H9 (cell line): Measurements from ENCODE around the gene CARM1. TPM values are rescaled to one million over a fixed set of nuclear protein-coding genes. Genes with fewer than 3 reads are reported as not detected.

Experiments
- DNase-seq: peaks from one replicate; pipeline ENCODE4 v3.0.0-alpha.2; 2017
- H2AFZ ChIP-seq: one replicate; pipeline ENCODE4 v1.6.1; 2013; ENCODE audit warnings: mild to moderate bottlenecking, low read length, control low read depth, moderate library complexity
- H2AK5ac ChIP-seq: 2 replicates; pipeline ENCODE4 v1.6.1; 2013; ENCODE audit warnings: low read length, control low read depth, mixed read lengths; ENCODE audit not compliant: insufficient read length
- H2BK120ac ChIP-seq: one replicate; pipeline ENCODE4 v1.6.1; 2013; ENCODE audit warnings: low read depth, mild to moderate bottlenecking, low read length, control low read depth, inconsistent platforms; ENCODE audit not compliant: poor library complexity, severe bottlenecking
- H2BK12ac ChIP-seq: 2 replicates; pipeline ENCODE4 v1.6.1; 2013; ENCODE audit warnings: low read length, control low read depth, mixed read lengths, low read depth; ENCODE audit not compliant: insufficient read length
- H2BK15ac ChIP-seq: 2 replicates; pipeline ENCODE4 v1.6.1; 2013; ENCODE audit warnings: low read depth, low read length, control low read depth
- H2BK20ac ChIP-seq: one replicate; pipeline ENCODE4 v1.6.1; 2013; ENCODE audit warnings: low read depth, mild to moderate bottlenecking, low read length, control low read depth, inconsistent platforms; ENCODE audit not compliant: poor library complexity, severe bottlenecking
- H2BK5ac ChIP-seq: 2 replicates; pipeline ENCODE4 v1.6.1; 2013; ENCODE audit warnings: low read length, control low read depth, mixed read lengths; ENCODE audit not compliant: insufficient read length
- H3K14ac ChIP-seq: 2 replicates; pipeline ENCODE4 v1.6.1; 2013; ENCODE audit warnings: low read length, control low read depth; ENCODE audit not compliant: insufficient read depth
- H3K18ac ChIP-seq: 2 replicates; pipeline ENCODE4 v1.6.1; 2013; ENCODE audit warnings: low read depth, mild to moderate bottlenecking, mixed read lengths, low read length, control low read depth; ENCODE audit not compliant: insufficient read length
- H3K23ac ChIP-seq: 2 replicates; pipeline ENCODE4 v1.6.1; 2013; ENCODE audit warnings: low read length, control low read depth, mixed read lengths, low read depth; ENCODE audit not compliant: insufficient read length
- H3K23me2 ChIP-seq: 2 replicates; pipeline ENCODE4 v1.6.1; 2013; ENCODE audit warnings: low read depth, mild to moderate bottlenecking, mixed read lengths, low read length, control low read depth; ENCODE audit not compliant: insufficient read length, poor library complexity, severe bottlenecking
- H3K27ac ChIP-seq: 2 replicates; pipeline ENCODE4 v1.5.1; 2013; ENCODE audit warnings: low read length, control low read depth, mixed read lengths, low read depth; ENCODE audit not compliant: insufficient read length
- H3K27me3 ChIP-seq: 2 replicates; pipeline ENCODE4 v1.6.1; 2013; ENCODE audit warnings: low read length, control low read depth, inconsistent platforms; ENCODE audit not compliant: insufficient read depth
- H3K4ac ChIP-seq: 2 replicates; pipeline ENCODE4 v1.6.1; 2013; ENCODE audit warnings: low read depth, mild to moderate bottlenecking, control low read depth, inconsistent platforms, low read length, moderate library complexity
- H3K4me1 ChIP-seq: 2 replicates; pipeline ENCODE4 v1.6.1; 2013; ENCODE audit warnings: low read length, control low read depth, inconsistent platforms; ENCODE audit not compliant: insufficient read depth
- H3K4me2 ChIP-seq: 2 replicates; pipeline ENCODE4 v1.6.1; 2013; ENCODE audit warnings: low read length, control low read depth, mixed read lengths; ENCODE audit not compliant: insufficient read length, insufficient read depth
- H3K56ac ChIP-seq: 2 replicates; pipeline ENCODE4 v1.6.1; 2013; ENCODE audit warnings: low read depth, mild to moderate bottlenecking, mixed read lengths, low read length, control low read depth; ENCODE audit not compliant: insufficient read length
- H3K79me1 ChIP-seq: 2 replicates; pipeline ENCODE4 v1.6.1; 2013; ENCODE audit warnings: low read depth, mild to moderate bottlenecking, moderate library complexity, low read length, control low read depth, inconsistent platforms; ENCODE audit not compliant: insufficient read depth, poor library complexity, severe bottlenecking
- H3K79me2 ChIP-seq: 2 replicates; pipeline ENCODE4 v1.6.1; 2013; ENCODE audit warnings: low read length, control low read depth, inconsistent platforms; ENCODE audit not compliant: insufficient read depth
- H3K9ac ChIP-seq: 2 replicates; pipeline ENCODE4 v1.6.1; 2013; ENCODE audit warnings: low read length, control low read depth, mixed read lengths; ENCODE audit not compliant: insufficient read length; ENCODE audit errors: extremely low read depth
- H3K9me3 ChIP-seq: one replicate; pipeline ENCODE4 v1.6.1; 2013; ENCODE audit warnings: low read depth, low read length, inconsistent platforms; ENCODE audit not compliant: control insufficient read depth
- H3T11ph ChIP-seq: one replicate; pipeline ENCODE4 v1.6.1; 2013; ENCODE audit warnings: mild to moderate bottlenecking, low read length, control low read depth, inconsistent platforms
- H4K20me1 ChIP-seq: one replicate; pipeline ENCODE4 v1.6.1; 2013; ENCODE audit not compliant: control insufficient read depth, insufficient read length, insufficient read depth
- H4K5ac ChIP-seq: 2 replicates; pipeline ENCODE4 v1.6.1; 2013; ENCODE audit warnings: low read depth, mild to moderate bottlenecking, mixed read lengths, low read length, control low read depth; ENCODE audit not compliant: insufficient read length
- H4K8ac ChIP-seq: replicated peaks from 2 replicates; pipeline ENCODE4 v1.6.1; 2013; ENCODE audit warnings: low read length, control low read depth, mixed read lengths, low read depth; ENCODE audit not compliant: insufficient read length
- H4K91ac ChIP-seq: 2 replicates; pipeline ENCODE4 v1.6.1; 2013; ENCODE audit warnings: low read depth, mild to moderate bottlenecking, moderate library complexity, mixed read lengths, low read length, control low read depth; ENCODE audit not compliant: insufficient read length
- H3K27ac Mint-ChIP-seq, 3 experiments: 2 replicates in 2 of 3; 3 replicates in 1 of 3; pipeline ENCODE4 v1.8.0; 2020 to 2021; ENCODE audit warnings: mixed read lengths in 3 of 3, mild to moderate bottlenecking in 1 of 3, moderate library complexity in 1 of 3
- H3K27me3 Mint-ChIP-seq: 2 replicates; pipeline ENCODE4 v1.8.0; 2021; ENCODE audit warnings: low read depth, mild to moderate bottlenecking, moderate library complexity, mixed read lengths
- H3K36me3 Mint-ChIP-seq, 3 experiments: 2 replicates in 2 of 3; 3 replicates in 1 of 3; pipeline ENCODE4 v1.8.0; 2020 to 2021; ENCODE audit warnings: low read depth in 3 of 3, mixed read lengths in 3 of 3; ENCODE audit not compliant: insufficient read depth in 1 of 3
- H3K4me1 Mint-ChIP-seq, 2 experiments: 2 replicates each; pipeline ENCODE4 v1.8.0; 2020; ENCODE audit warnings: mixed read lengths in 2 of 2
- H3K4me3 Mint-ChIP-seq, 2 experiments: 2 replicates in 1 of 2; 3 replicates in 1 of 2; pipeline ENCODE4 v1.8.0; 2020 to 2021; ENCODE audit warnings: mild to moderate bottlenecking in 2 of 2, mixed read lengths in 2 of 2, moderate library complexity in 1 of 2
- H3K9me3 Mint-ChIP-seq, 2 experiments: 2 replicates in 1 of 2; 3 replicates in 1 of 2; pipeline ENCODE4 v1.8.0; 2020; ENCODE audit warnings: mild to moderate bottlenecking in 2 of 2, mixed read lengths in 2 of 2, moderate library complexity in 1 of 2
- CTCF ChIP-seq: fragments of 200-600 bp; sonication (generic); conservative IDR thresholded peaks from 3 replicates; pipeline ENCODE4 v1.8.0; 2021; ENCODE audit warnings: antibody characterized with exemption, mild to moderate bottlenecking
- WGBS: extraction: QIAGEN DNeasy Blood & Tissue Kit; methylation state at CpG from one replicate; pipeline ENCODE4 v1.1.7; 2013; ENCODE audit warnings: missing lambda C conversion rate, low lambda C conversion rate, mixed read lengths; ENCODE audit not compliant: insufficient read length; ENCODE audit errors: extremely low coverage; 5-methylcytosine and 5-hydroxymethylcytosine counted together
- total RNA-seq: library from RNA; stranded (reverse); gene quantifications from 2 replicates; pipeline ENCODE4 v1.2.1, GENCODE V29; 2021

Gene CARM1
- total RNA-seq, 1 experiment from 2014 or later, result 111 TPM

- H4K8ac ChIP-seq, result no peak overlapping the region
- H3T11ph ChIP-seq, result no peak overlapping the region
- no peak for DNase-seq
- H3K79me2 ChIP-seq, result peaks cover 20% of the 10 kb centered on the region; the same call in 1 of the 2 replicates
- no peak overlapping the region for H3K56ac ChIP-seq
- no peak overlapping the region for H2BK20ac ChIP-seq
- peak; percentile 42 for TF ChIP-seq CTCF
- no peaks in the 10 kb centered on the region for H3K27me3 ChIP-seq
- H3K4me2 ChIP-seq, result peak overlapping the region; percentile 71
- H3K36me3 Mint-ChIP-seq, result peaks cover 1 to 16% (median 4%) of the 10 kb centered on the region in 3 experiments; a peak in 4 of 7 replicates
- peak overlapping the region; percentile 61 for H3K9ac ChIP-seq
- no peak overlapping the region for H2BK120ac ChIP-seq
- no peak overlapping the region for H4K5ac ChIP-seq
- no peak overlapping the region for H3K23ac ChIP-seq
- peak overlapping the region; percentile 38 for H3K14ac ChIP-seq
- no peaks in the 10 kb centered on the region for H3K27me3 Mint-ChIP-seq
- no peak overlapping the region for H3K27ac ChIP-seq
- no peak overlapping the region for H2AK5ac ChIP-seq
- no peak overlapping the region for H2BK12ac ChIP-seq
- H2BK15ac ChIP-seq, result no peak overlapping the region
- peaks cover 2% of the 10 kb centered on the region; the same call in 1 of the 2 replicates for H3K4me1 ChIP-seq
- H3K79me1 ChIP-seq, result peaks cover 5% of the 10 kb centered on the region
- H4K91ac ChIP-seq, result no peak overlapping the region
- WGBS, result no CpG with 5 or more reads among the region's 90 CpGs
- no peak overlapping the region for H2AFZ ChIP-seq
- no peaks in the 10 kb centered on the region for H4K20me1 ChIP-seq
- peak overlapping the region; percentile 45 for H3K18ac ChIP-seq
- no peak overlapping the region for H2BK5ac ChIP-seq
- H3K9me3 ChIP-seq, result no peaks in the 10 kb centered on the region
- H3K23me2 ChIP-seq, result peaks cover 8% of the 10 kb centered on the region
- peaks cover 12 to 22% of the 10 kb centered on the region in 2 experiments for H3K4me1 Mint-ChIP-seq
- no peak overlapping the region for H3K4ac ChIP-seq
- H3K27ac Mint-ChIP-seq, result peak overlapping the region in 2 of 3 experiments; percentile 53 to 68; a peak in 3 of 7 replicates
- peak overlapping the region; percentile 85 to 89 for H3K4me3 Mint-ChIP-seq
- H3K9me3 Mint-ChIP-seq, result no peaks in the 10 kb centered on the region
Observed at GRCh38 chr19:10871711-10872545, 575 bp downstream of the CARM1 start.
